PFSK-1 (cell line): ENCODE measurements around the gene PPM1M.
A peak's percentile ranks its signal among the peaks of the same experiment; 100 is the strongest.

Source experiments
- FOXP2 ChIP-seq: optimal IDR thresholded peaks from 2 replicates; pipeline ENCODE3; 2011; ENCODE audit warnings: borderline replicate concordance, control low read depth, inconsistent platforms; ENCODE audit not compliant: insufficient read depth; ENCODE audit errors: extremely low read length, extremely low read depth
- POLR2AphosphoS5 ChIP-seq: IDR thresholded peaks from 2 replicates; pipeline ENCODE4 v1.6.1; 2012; ENCODE audit warnings: low read depth, mild to moderate bottlenecking, control low read depth, low read length, moderate library complexity
- REST ChIP-seq, 2 experiments: IDR thresholded peaks; 2 replicates each; pipeline versions ENCODE4 v1.6.1 to v1.8.0; 2011 to 2012; ENCODE audit warnings: low read depth in 2 of 2, low read length in 2 of 2, control low read depth in 1 of 2, inconsistent platforms in 1 of 2, mild to moderate bottlenecking in 1 of 2, moderate library complexity in 1 of 2; ENCODE audit not compliant: insufficient read depth in 1 of 2
- SIN3A ChIP-seq: IDR thresholded peaks from 2 replicates; pipeline ENCODE4 v1.6.1; 2012; ENCODE audit warnings: mild to moderate bottlenecking, low read length, moderate library complexity, borderline replicate concordance; ENCODE audit not compliant: insufficient read depth
- TAF1 ChIP-seq: IDR thresholded peaks from 2 replicates; pipeline ENCODE4 v1.6.1; 2012; ENCODE audit warnings: low read length, control low read depth, borderline replicate concordance; ENCODE audit not compliant: insufficient read depth

PPM1M gene

GRCh38 chr3:52218937-52219650, 26.5 kb upstream of the PPM1M start:
- TF ChIP-seq REST (IDR thresholded peaks at IDR 0.05; ENCODE audit: insufficient read depth in 1 of 2, low read depth in 2 of 2, low read length in 2 of 2) (peak in 1 of 2 experiments; percentile 43; a peak in 1 of 4 replicates), TAF1 (peak; percentile 65; the same call in 1 of the 2 replicates), FOXP2 (no peak), POLR2AphosphoS5 (peak; percentile 52; the same call in 1 of the 2 replicates), SIN3A (0 out of 2 replicates have a peak, but pooled peaks have one; percentile 31)

DNA sequence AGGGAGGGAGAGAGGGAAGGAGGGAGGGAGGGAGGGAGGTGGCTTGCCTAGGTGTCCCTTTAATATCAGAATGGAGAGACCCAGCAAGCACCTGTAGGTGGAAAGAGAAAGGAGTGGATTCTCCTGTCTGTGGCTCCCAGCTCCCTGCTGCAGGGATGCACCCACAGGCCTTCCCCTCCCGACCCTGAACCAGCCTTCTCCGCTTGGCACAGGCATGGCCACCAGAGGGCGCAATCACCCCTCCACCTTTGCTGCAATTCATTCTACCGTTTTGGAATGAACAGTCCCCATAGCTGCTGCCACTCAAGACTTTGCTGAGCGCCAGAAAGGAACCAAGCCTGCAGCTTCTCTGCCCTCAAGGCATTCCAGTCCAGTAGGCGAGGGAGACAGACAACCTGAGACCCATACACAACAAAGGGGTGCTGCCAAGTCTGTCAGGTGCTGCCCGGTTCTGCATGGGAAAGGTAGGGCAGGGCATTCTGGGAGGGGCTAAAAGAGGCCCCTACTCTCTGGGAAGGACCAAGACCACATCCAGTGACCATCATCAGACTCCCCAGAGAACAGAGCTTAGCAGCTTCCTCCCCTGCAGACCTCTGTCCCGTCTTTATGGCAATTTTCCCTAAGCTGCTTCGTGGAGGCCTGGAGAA, 25.1 kb upstream of the PPM1M start:
- TF ChIP-seq POLR2AphosphoS5 (no peak), REST (IDR thresholded peaks at IDR 0.05; ENCODE audit: insufficient read depth in 1 of 2, low read depth in 2 of 2, low read length in 2 of 2) (no peak), FOXP2 (no peak), TAF1 (no peak), SIN3A (no peak)

DNA sequence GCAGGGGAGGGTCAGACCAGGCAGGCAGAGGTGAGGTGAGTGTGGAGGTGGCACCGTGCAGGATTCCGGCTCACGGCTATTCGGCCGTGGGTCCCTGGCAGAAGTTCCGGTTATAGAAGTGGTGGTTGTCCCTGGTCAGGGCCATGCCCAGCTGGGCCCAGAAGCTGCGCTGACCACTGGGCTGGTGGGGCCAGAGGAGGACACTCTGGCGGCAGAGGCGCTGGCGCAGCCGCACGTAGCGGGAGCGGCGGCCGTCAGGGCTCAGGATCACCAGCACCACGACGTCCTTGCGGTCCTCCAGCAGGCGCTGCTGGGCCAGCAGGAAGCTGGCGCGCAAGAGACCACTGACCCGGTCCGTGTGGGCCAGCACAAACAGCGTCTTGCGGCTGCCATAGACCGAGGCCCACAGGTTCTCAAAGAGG, 24.4 kb upstream of the PPM1M start:
- TF ChIP-seq TAF1 (no peak), POLR2AphosphoS5 (no peak), REST (IDR thresholded peaks at IDR 0.05; ENCODE audit: insufficient read depth in 1 of 2, low read depth in 2 of 2, low read length in 2 of 2) (no peak), FOXP2 (no peak), SIN3A (no peak)

- TF ChIP-seq TAF1 (no peak), FOXP2 (no peak), REST (IDR thresholded peaks at IDR 0.05; ENCODE audit: insufficient read depth in 1 of 2, low read depth in 2 of 2, low read length in 2 of 2) (no peak), SIN3A (no peak), POLR2AphosphoS5 (no peak)
These were observed 23.8 kb upstream of the PPM1M start for GRCh38 chr3:52221563-52222318.
